H1 (cell line): Measurements from ENCODE around the gene ANAPC7. TPM values are rescaled to one million over a fixed set of nuclear protein-coding genes. Genes with fewer than 3 reads are reported as not detected.

Experiments used
- CHD7 ChIP-seq: fragments of 300-600 bp; sonication (generic); IDR thresholded peaks from 2 replicates; pipeline ENCODE4 v1.7.1; 2012; ENCODE audit warnings: low read length, moderate library complexity, mild to moderate bottlenecking, inconsistent platforms; ENCODE audit not compliant: insufficient replicate concordance
- CREB1 ChIP-seq: IDR thresholded peaks from 2 replicates; pipeline ENCODE4 v1.6.1; 2012; ENCODE audit warnings: inconsistent platforms
- FOSL1 ChIP-seq: IDR thresholded peaks from 2 replicates; pipeline ENCODE4 v1.6.1; 2011; ENCODE audit warnings: mild to moderate bottlenecking, low read depth, low read length, moderate library complexity; ENCODE audit not compliant: insufficient read depth
- SUZ12 ChIP-seq: fragments of 200-600 bp; sonication (generic); IDR thresholded peaks from 2 replicates; pipeline ENCODE4 v1.6.1; 2012; ENCODE audit warnings: mild to moderate bottlenecking, inconsistent platforms, low read length, moderate library complexity, mixed read lengths
- polyA plus RNA-seq, 7 experiments: library from polyadenylated mRNA; depleted of rRNA in 3 of 7; stranded (reverse) in 5 of 7; unstranded in 2 of 7; fragments of >200 nt in 5 of 7; fragments of 200-250 nt in 2 of 7; gene quantifications; 1 replicate in 5 of 7; 2 replicates in 1 of 7; 4 replicates in 1 of 7; pipeline versions ENCODE4 v1.2.1 to v1.2.3, GENCODE V29; 2011 to 2013; ENCODE audit warnings: missing spikeins in 2 of 7, mixed read lengths in 2 of 7
- total RNA-seq: library from RNA; stranded (reverse); fragmentation: NEBNext Ultra II Directional; extraction: Animal tissue kit (Norgen Biotek cat#: 25700); gene quantifications from 2 replicates; pipeline ENCODE4 v1.2.1, GENCODE V29; 2021

The ANAPC7 gene
- total and polyA plus RNA-seq, 2 of the 8 experiments (the other 6 are each of a cell fraction or from before 2014, with no cell fraction given) = 72.8 to 105 TPM

- TF ChIP-seq CHD7 (no peak), FOSL1 (no peak), CREB1 (no peak), SUZ12 (no peak)
- TF ChIP-seq, all 59 proteins: peak for 0
Measured at GRCh38 chr12:110421159-110421661, 17.7 kb upstream of the ANAPC7 start (continued).
